Activated CD4-positive, alpha-beta T cell treated with anti-CD3 and anti-CD28 coated beads for 48 hours (primary cell): ENCODE data around the gene PLPP7.

ENCODE experiments used
- DNase-seq: peaks from one replicate; pipeline ENCODE4 v3.0.0-alpha.2; 2020

The PLPP7 gene

DNA sequence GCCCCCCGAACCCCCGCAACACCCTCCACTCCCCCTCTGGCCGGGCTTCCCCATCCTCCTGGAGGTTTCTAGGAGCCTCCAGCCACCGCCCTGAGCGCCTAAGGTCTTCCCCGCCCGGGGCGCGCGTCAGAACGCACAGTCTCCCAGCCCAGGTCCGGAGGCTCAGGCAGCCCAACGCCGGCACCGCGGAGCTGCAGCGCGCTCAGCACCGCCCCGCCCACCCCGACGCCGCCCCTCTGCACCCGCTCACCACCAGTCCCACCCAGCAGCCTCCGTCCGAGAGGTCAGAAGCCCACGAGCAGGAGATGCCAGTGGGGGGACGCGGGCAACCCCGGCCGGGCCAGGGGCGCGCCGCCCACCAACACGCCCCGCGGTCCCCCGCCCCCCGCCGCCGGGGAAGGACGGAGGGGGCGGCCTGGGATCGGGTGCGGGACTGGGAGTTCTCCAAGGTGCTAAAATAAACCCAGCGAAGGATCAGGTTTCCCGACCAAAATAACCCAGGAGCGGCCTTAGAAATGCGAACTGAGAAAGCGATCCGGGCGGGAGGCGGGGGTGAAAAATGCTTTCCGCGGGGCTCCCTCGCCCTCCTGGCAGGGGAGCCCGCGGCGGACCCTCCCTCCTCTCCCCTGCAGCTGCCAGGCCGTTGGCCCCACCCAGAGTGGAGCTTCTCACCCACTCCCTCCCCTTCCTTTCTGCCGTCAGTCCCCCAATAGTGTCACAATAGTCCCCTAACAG lies 6.7 kb upstream of the PLPP7 start:
- peak; percentile 27 for DNase-seq

DNA sequence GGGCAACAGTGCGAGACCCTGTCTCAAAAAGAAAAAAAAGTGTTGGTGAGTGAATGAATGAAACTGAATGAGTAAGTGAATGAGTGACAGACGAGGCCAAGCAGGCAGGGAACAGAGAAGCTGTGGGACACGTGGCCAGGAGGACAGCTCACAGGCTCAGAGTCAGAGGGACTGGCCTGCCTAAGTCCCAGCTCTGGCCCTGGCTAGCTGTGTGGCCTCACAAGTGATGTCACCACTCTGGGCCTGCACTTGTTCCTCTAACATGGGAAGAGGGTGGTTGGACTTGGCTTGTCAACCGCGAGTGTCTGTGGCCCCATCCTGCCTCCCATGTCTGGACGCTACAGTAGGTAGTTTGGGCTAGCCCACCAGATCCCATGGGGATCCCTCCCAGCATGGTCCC lies 4.7 kb upstream of the PLPP7 start:
- no peak for DNase-seq

DNA sequence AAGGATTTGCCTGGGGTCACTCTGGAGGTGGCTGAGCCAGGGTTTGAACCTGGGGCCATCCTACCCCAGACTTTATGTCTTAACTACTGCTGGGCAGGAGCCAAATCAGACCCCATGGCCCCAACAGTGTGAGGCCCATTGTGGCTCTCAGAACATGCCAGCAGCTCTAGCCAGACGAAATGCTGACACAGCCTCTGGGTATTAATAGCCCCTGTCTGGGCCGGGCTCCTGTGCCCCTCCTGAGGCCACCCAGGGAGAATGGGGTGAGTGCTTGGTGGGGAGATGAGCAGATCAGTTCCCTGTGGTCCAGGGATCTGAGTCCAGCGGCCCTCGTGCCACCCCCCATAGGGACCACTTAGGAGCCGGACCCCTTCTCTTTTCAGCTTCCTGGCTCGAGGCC lies 2.2 kb upstream of the PLPP7 start:
- no peak for DNase-seq

DNA sequence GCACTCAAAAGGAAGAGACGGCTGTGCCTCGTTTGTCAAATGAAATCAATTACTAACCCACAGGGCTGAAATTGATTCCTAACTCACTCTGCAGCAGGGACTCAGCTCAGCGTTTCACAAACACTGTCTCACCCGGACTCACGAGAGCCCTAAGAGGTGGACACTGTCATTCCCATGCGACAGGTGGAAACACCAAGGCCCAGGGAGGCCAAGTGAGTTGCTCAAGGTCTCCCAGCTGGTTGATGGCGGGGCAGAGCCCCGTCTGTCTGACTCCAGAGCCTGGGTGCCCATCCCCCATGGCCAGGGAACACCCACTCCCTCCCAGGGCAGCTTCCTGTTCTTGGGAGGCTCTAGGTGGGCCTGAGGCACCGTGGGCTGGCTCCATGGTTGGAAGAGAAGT lies 1.3 kb upstream of the PLPP7 start:
- no peak for DNase-seq

DNA sequence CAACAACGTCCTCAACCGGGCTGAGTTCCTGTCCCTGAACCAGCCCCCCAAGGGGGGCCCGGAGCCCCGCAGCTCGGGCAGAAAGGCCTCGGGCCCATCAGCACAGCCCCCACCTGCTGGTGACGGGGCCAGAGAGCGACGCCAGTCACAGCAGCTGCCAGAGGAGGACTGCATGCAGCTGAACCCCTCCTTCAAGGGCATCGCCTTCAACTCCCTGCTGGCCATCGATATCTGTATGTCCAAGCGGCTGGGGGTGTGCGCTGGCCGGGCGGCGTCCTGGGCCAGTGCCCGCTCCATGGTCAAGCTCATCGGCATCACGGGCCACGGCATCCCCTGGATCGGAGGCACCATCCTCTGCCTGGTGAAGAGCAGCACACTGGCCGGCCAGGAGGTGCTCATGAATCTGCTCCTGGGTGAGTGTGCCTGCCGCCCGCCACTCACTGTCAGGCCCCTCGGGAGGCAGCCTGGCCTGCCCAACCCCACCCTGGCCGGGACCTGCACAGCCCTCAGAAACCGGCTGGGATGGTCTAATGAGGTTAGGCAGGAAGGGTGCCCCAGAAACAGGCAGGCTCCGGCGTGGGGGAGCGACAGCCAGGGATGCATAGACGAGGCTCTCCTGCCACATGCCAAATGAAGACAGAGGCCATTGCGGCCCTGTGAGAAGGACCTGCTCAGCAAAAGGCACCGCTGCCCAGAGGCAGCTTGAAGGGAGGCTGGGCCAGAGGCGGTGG lies 678 bp downstream of the PLPP7 start:
- DNase-seq = no peak

DNA sequence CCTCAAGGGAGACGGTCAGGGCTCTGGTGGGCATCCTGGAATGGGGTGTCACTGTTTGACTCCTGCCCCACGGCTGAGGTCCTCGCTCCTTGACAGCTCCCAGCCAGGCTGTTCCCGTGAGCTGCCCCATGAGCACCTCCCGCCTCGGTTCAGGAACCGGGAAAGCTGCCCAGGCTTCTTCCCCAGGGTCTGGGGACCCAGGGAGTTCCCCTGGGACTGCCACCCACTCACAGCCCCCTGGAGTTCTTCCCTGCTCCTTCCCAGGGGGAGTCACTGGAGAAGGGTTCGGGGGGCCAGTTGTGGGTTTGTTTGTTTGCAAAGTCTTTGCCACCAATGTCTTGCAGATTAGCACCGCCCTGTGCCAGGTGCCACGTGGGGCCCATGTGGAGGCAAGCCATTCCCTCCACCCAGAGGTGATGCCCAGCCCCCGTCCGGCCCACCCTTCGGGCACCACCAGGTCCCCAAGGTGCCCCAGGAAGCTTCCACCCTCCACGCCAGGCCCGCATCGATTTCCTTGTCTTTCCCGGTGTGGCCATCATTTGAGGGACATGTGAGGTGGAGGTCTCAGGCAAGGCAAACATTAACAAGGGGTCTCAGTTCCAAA lies 1.3 kb downstream of the PLPP7 start:
- DNase-seq = no peak

DNA sequence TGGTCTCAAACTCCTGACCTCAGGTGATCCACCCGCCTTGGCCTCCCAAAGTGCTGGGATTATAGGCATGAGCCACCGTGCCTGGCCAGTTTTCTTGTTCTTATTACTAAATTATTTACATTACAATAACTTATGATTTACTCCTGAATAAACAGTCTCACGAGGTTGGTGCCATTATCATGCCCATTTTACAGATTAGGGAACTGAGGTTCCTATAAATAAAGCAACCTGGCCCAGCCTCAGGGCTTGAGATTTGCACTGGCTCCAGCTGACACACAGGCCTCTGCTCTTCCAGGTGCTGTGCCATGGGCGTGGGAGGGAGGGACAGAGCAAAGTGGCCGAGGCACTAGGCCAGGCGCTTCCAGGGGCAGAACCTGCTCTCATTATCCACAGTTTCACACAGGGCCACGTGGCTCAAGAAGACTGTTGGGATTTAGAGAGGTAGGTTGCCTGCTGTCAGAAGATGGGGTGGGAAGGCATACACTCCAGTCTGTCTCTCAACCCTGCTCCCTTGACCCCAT lies 2.3 kb downstream of the PLPP7 start:
- DNase-seq = no peak

DNA sequence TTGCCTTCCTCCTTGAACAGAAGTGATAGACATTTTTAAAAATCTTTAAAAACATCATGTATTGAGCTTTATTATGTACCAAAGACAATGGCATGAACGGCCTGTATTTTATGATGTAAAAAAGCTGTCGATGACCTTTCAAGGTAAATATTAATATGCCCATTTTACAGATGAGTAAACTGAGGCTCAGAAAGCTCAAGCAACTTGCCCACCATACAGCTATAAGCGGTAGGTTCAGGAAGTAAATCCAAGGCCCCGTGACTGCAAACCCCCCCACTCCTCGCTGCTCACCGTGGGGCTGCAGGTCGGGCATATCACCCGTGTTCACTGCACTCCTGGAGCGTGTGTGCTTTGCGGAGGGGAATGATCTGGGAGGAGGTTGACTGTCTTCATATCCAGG lies 3.4 kb downstream of the PLPP7 start:
- DNase-seq = no peak

DNA sequence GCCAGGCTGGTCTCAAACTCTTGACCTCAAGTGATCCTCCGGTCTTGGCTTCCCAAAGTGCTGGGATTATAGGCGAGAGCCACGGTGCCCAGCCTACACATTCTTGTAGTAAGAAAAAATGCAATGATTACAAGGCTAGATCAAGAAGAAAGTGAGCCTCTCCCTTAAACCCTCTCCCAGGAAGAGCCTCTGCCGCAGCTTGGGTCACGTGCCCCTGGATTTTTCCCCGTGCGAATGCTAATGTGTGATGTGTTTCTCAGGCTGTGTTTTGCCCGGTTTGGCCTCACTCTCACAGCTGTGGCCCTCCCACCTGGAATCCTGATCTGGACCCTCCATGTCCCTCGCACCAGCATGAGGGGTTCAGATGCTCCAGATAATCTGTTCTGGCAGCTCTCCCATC lies 6.9 kb downstream of the PLPP7 start:
- DNase-seq = no peak

DNA sequence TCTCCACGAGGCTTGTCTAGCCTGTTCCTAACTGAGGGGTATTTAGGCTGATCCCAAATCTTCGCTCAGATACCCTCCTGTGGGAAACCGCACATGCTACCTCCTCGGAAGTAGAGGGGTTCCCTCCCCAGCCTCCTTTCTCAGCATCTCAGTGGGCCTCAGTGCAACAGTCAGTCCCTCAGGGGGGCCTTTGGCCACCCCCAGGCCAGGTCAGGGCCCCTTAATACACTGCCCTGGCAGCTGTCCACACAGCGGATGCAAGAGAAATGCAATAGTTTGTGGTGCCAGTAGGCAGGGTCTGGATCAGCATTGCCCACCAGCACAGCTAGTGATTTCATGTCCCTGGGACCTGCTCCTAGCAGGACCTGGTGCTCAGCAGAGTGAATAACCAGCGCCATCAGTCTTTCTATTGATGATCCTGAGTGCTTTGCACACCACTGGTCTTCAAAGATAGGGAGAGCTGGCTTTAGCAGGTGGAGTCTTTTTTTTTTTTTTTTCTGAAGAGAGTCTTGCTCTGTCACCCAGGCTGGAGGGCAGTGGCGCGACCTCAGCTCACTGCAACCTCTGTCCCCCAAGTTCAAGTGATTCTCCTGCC lies 7.5 kb downstream of the PLPP7 start:
- DNase-seq = no peak

DNA sequence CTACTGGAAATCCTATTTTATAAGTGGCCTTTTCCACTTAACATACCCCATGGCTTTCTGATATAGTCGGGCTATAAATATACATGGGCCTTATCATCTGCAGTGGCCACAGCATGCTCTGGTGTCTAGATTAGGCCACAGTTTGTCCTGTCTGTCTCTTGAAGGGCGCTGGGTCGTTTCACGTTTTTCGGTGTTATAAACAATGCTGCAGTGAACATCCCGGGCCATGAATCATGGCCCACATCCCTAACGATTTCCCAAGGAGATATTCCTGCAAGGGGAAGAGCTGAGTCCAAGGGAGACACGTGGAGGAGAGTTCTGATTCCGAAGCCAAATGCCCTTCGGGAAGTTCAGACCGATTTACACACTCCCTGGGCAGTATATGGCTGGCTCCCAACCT lies 8.4 kb downstream of the PLPP7 start:
- DNase-seq = no peak

DNA sequence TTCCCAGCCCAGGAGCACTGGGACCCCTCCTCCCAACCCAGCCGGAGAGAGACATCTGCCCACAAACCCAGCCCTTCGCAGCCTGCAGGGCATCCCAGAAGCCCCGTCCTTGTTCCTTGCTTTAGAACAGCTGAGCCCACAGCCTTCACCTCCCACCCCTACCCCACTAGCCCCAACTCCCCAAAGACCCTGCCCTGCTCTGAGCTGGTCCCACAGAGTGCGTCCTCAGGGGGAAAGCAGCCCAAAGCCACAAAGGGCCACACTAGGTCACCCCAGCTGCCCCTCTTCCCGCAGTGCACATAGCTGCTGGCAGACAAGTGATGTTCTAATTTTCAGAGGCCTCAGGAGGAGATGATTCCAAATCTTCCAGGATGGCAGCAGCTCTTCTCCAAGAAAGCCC lies 8.8 kb downstream of the PLPP7 start:
- no peak for DNase-seq

DNA sequence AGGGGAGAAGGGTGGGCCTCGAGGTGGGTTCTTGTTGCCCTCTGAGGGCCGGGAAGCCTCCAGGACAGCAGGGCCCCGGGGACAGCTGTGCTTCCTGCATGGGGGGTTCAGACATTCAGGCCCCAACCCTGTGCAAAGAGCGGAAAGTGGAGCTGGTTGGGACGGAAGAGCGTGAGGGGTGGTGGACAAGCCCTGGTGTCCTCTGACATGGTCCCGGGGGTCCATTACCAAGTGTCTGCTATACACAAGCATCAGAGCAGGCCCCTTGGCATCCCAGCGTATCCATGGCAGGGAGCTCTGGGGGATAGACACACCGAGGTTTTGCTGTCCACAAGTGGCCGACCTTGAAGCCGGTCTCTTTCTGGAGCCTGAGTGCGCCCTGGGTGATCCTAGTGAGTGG lies 9.3 kb downstream of the PLPP7 start:
- DNase-seq = no peak

DNA sequence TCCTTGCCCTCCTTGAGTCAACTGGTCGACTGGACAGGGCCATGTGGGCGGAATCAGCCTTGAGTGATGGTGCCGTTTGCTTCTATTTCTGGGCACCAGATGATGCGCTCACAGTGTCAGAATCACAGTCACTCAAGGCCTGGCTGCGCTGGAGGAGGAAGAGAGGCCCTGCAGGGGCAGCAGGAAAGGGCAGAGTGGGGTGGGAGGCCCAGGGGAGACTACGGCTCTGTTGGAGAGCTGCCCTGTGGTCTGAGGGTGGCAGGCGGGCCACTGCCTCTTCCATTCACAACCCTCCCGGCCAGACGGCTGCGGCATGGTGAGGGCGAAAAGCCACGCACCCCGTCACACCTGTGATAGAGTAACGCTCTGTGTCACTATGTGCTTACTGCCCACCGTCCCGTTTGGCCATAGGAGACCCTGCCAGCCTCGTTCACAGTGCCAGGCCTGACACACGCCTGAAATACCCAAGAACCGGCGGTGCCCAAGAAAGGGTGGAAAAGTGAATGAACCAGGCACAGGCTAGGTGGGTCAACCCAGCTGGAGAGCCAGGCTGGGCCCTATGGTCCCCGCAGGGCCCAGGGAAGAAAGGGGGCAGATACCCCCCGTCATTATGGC lies 9.9 kb downstream of the PLPP7 start:
- DNase-seq = no peak

DNA sequence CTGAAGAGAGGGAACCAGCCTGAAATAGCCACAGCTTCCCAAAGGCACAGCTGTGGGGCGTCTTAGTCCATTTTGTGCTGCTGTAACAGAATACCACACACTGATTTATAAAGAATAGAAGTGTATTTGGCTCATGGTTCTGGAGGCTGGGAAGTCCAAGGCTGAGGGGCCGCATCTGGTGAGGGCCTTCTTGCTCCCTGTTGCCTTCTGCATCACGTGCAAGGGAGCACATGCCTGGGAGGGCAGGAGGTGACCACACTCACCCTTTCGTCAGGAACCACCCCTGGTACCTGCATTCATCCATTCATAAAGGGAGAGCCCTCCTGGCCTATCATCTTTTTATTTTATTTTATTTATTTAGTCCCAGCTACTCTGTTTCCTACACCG lies 10.4 kb downstream of the PLPP7 start:
- no peak for DNase-seq

DNA sequence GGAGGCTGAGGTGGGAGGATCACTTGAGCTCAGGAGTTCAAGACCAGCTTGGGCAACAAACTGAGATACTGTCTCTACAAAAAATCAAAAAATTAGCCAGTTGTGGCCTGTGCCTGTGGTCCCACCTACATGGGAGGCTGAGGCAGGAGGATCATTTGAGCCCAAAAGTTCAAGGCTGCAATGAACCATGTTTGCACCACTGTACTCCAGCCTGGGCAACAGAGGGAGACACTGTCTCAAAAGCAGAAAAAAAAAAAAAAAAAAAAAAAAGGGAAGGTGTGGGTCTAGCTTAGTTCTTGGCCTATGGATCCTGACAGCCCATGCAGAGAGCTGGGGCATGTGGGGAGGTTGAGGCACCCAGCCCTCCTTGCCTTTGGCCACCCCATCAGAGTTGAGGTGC lies 10.9 kb downstream of the PLPP7 start:
- DNase-seq = no peak

DNA sequence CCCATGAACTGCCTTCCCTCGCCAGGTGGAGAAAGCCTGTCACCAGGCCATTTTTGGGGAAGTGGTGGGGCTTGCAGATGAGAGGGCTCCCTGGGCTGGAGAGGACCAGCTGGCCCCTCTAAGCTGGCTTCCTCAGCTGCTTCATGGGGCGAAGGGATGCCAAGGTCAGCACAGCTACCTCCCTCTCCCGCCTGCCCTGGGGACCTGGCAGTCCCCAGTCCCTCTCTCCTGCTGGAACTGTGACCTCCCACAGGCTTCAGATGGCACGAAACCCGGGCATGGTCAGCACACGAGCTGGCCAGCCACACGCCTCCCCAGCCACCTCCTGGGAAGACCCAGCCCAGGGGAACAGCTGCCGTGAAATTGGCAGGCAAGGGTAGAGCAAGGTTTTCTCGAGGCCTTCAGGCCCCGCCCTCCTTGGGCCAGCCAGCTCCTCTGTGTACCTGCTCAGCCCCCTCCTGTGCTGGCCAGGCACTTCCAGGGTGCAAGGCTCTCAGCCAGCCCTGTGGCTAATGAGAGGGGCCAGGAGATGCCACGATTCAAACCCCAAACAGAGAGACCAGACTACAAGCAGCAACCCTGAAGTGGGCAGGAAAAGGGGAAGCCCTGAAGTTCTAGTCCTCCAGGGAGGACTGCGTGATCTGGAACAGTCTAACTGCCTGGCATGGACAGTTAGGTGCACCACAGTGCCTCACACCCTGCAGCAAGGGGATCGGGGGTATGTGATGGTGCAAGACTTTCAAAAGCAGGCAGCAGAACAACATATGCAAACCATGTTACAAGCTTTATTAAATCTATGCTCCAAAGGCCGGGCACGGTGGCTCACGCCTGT lies 12.9 kb downstream of the PLPP7 start:
- no peak for DNase-seq

DNA sequence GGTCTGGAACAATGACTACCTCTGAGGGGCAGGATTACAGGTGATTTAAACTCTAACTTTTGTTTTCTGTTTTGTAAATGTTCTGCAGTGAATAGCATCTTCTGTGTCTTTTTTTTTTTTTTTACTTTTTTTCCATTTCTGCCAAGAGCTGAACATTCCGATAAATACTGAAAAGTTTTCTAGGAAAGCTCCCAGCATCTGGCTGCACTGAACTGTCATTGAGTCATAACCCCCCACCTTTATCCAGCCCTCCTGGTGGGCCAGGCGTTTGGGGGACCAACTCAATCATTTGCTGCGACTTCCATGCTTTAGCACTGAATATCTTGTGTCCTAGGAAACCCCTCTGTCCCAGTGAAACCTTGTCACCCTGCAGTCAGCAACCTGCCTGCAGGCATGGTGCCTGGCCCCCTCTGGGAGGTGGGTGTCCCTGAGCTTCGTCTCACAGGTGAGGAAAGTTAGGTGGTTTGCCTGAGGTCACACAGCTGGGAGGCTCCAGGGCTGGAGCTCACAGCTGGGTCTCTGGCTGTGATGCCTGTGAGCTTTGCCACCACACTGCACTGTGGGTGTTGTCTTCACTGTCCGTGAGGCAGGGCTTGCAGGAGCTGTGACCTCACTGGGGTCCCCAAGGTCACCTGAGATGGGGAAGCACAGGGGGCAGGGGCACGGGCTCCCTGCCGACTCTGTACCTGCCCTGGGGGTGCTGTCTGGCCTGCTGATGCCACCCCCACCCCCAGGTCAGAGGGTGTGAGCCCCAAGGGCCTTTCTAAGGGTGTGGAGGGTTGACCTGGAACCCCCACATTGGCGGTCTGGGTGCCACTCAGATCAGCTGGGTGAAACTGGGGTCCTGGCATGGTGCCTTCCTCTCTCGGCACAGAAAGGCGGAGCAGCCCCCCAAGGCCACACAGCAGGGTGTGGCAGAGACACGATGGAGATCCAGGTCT lies 14.1 kb downstream of the PLPP7 start:
- no peak for DNase-seq

DNA sequence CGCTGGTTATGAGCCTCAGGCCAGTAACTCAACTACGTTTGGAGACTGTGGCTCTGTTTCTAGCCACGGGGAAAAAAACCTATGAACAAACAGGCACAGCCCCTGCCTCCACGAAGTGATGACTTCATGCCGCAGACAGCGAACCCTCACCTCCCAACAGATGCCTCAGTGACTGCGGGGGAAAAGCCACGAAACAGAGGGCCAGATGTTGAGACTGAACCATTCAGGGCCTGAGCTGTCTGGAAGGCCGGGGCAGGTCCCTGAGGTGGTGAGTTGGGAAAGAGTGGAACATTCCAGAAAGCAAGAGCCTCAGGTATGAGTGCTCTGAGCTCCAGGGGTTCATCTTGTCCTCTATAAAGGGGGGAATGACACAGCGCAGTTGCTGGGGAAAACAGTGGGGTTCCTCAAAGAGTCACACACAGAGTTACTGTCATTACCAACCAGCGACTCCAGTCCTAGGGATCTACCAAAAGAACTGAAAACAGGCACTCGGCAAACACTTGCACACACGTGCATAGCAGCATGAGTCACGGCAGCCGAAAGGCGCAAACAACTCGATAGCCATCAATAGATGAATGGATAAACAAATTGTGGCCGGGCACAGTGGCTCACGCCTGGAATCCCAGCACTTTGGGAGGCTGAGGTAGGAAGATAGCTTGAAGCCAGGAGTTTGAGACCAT lies 15.3 kb downstream of the PLPP7 start:
- DNase-seq = no peak

DNA sequence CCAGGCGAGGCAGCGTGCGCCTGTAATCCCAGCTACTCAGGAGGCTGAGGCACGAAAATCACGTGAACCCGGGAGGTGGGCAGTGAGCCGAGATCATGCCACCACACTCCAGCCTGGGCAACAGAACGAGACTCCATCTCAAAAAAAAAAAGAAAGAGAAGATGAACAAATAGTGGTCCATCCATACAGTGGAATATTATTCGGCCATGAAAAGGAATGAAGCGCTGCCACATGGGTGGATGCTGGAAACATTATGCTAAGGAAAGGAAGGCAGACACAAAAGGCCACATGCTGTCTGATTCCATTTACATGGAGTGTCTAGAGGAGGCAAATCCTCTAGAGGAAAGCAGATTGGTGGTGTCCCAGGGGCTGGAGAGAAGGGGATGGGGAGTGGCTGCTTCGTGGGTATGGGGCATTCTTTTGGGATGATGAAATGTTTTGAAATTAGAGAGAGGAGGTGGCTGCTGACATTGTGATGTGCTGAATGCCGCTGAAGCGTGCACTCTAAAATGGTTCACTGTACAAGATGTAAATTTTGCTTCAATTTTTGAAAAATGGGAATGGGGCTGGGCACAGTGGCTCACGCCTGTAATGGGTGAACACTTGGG lies 17.0 kb downstream of the PLPP7 start:
- no peak for DNase-seq
